GM18951 (cell line): ENCODE results near the gene OR4D1.

Experiments
- POLR2A ChIP-seq: IDR thresholded peaks from 4 replicates; pipeline ENCODE4 v1.6.1; 2011; ENCODE audit warnings: mild to moderate bottlenecking; ENCODE audit not compliant: insufficient read length, insufficient read depth; ENCODE audit errors: extremely low read depth
- in situ Hi-C: fragments of 300-500 bp; cut with MboI; formaldehyde crosslinking; loops from one replicate; pipeline ENCODE4 v1.12.0; 2022; ENCODE audit warnings: low sequenced_read_pairs, mixed read lengths, inconsistent platforms; ENCODE audit not compliant: unreplicated experiment

Gene OR4D1

DNA sequence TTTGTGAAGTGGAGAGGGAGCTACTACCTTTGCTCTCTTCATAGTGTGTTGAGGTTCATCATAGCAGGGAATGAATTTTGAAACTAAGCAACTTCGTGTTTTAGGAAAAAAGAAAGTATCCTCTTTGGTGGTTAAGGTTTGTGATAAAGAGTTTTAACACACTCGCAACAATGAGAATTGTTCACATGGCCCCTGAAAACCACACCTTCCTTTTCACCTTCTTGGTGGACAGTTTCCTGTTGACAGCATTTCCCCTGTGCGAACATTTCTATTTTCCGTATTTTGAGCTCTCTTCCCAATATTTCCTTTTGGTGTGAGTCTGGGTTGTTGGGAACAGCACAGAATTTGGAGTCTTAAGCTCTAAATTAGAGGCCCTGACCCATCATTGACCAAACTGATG is 22.4 kb downstream of the OR4D1 start:
- no peak for TF ChIP-seq POLR2A
- in situ Hi-C loops = no loop called here

DNA sequence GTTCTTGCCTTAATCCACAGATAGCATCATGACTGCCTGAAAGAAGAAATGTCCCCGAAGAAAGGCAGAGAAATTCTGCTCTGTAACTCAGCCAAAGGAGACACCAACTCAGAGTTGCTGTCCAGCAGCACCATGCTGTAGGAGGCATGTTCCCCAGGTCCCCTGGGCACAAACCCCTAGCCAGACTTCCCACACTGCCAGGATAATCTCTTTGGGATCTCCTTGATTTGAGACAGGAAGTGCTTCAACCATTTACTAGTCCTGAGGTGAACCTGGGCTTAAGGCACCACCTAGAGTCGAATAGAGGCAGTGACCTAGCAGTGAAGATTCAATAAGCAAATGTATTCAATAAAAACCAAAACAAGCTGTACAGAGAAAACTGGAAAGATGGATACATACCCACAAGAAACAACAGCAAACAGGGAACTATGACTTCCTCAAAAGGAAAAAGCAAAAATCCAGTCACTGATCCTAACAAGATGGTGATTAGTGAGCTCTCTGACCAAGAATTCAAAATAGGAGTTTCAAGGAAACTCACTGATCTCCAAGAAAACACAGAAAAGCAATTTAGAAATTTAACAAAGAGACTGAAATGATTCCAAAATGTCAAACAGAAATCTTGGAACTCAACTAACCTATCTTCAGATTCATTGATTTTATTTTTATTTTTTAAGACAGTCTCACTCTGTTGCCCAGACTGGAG is 24.3 kb downstream of the OR4D1 start:
- in situ Hi-C loops = no loop called here
- TF ChIP-seq POLR2A = no peak

DNA sequence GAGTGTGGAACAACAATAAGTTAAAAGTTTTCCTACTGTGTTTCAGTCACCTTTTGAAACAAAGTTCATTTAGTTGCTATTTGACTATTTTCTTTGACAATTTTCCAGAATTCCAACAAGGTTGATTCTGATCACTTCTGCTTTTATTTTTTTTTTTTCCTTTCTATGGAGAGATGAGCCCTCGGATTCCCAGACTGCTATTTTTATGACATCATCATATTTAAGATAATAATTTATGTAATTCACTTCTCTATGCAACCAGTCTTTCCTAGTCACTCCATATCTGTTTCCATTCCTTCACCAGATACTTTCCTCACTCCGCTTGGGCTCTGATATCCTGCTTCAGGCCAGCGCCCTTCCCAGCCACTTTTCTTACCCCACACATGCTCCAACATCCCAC is 26.7 kb downstream of the OR4D1 start:
- in situ Hi-C loops = no loop called here
- TF ChIP-seq POLR2A = no peak

DNA sequence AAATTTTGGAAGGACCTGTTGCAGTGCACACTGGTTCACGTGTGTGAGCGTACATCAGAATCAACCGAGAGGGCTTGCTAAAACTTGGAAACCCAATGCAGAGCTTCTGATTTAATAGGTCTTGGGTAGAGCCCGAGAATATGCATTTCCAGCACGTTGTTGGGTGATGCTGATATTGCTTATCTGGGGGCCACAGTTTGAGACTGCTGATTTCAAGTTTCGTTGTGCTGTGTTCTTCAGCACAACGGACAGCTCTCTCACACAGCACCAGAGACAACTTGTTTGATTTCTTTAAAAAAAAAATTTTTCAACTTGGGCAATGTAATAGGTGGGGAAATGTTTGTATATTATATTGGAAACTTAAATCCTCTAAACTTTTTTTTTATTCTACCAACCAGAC is 28.0 kb downstream of the OR4D1 start:
- in situ Hi-C loops = no loop called here
- no peak for TF ChIP-seq POLR2A

DNA sequence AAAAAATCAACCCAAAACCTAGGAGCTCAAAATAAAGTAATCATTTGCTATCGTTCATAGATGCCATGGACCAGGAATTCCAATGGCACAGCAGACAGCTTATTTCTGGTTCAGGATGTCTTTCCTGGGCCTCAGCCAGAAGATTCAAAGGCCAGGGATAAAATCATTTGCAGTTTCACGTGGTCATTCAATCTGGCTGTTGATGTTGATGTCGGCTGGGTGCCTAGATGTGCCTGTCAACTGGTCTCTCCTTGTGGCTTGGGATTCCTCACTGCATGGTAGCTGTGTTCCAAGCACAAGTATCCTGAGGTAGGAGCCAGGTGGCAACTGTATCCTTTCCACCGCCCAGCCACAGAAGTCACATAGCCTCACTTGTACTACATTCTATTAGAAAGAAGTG is 33.6 kb downstream of the OR4D1 start:
- no peak for TF ChIP-seq POLR2A

GRCh38 chr17:58183514-58183913 is 35.3 kb downstream of the OR4D1 start:
- in situ Hi-C loops = no loop called here
- TF ChIP-seq POLR2A = no peak

More for the DNA sequence above, 33.6 kb downstream of the OR4D1 start:
- in situ Hi-C loops = no loop called here

DNA sequence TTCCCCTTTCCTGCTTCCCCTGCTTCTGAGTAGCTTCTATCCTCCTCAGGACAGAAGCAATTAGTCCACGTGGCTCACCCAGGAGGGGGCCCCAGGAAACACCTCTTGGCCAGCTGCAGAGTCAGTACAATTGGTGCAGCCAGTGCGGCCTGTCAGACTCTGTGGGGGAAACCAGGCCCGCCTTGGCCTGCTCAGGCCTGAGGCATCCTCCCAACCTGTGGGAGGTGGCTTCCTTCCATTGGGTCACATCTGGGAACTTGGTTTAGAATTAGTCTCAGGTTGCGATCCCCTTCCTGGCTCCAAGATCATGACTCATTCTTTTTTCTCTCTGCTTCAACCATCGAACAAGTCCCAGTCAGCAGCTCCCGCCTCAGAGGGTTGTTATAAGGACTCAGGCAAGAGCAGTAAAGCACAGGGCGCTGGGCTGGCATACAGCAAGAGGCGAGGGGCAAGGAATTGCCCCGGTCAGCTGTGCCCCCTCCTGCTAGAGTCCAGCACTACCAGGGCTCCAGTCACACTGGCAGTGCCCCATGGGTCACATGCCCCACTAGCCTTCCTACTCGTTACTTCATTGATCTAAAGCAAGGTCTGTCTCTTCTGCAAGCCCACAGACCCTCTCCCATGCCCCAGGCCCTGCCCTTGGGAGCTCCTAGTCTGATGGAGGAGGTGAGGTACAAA is 36.3 kb downstream of the OR4D1 start:
- in situ Hi-C loops = no loop called here
- TF ChIP-seq POLR2A = no peak

- in situ Hi-C loops = no loop called here
- TF ChIP-seq POLR2A = no peak
Observed at GRCh38 chr17:58184986-58185761, 37.0 kb downstream of the OR4D1 start.

GRCh38 chr17:58186591-58186990 is 38.4 kb downstream of the OR4D1 start:
- in situ Hi-C loops = no loop called here

DNA sequence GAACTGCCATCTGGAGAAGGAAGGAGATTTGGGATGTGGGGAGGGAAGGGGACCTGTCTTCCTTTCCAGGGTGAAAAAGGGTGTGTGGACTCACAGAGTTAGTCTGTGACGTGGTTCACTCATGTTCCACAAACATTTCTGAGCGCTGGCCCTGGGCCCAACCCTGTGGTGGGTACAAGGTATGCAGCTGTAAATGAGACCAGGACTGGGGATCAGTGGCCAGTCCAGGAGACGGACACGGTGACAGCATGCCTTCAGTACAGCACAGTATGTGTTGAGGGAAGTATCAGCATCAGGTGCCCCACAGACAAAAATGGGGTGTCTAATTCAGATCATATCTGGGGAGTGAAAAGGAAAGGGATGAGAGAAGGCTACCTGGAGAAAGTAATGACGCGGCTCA is 38.9 kb downstream of the OR4D1 start:
- in situ Hi-C loops = no loop called here
- TF ChIP-seq POLR2A = no peak

More at GRCh38 chr17:58186591-58186990, 38.4 kb downstream of the OR4D1 start:
- no peak for TF ChIP-seq POLR2A

- no peak for TF ChIP-seq POLR2A
- in situ Hi-C loops = no loop called here
Observed at GRCh38 chr17:58187675-58188074, 39.5 kb downstream of the OR4D1 start.

GRCh38 chr17:58189436-58190146 is 41.4 kb downstream of the OR4D1 start:
- TF ChIP-seq POLR2A = no peak
- in situ Hi-C loops = no loop called here
